HG03280 (cell line): Measurements from ENCODE around the gene PPP1R26.
"Not testable (repeated sequence)": the region's sequence is repeated elsewhere in the genome, so short reads cannot be mapped to it uniquely, and the experiment has no call there.

Experiments
- ATAC-seq: cut with Tn5 transposase; IDR thresholded peaks from one replicate; pipeline ENCODE4 v1.9.1; 2021; ENCODE audit warnings: mild to moderate bottlenecking, moderate library complexity; ENCODE audit not compliant: unreplicated experiment

The PPP1R26 gene

DNA sequence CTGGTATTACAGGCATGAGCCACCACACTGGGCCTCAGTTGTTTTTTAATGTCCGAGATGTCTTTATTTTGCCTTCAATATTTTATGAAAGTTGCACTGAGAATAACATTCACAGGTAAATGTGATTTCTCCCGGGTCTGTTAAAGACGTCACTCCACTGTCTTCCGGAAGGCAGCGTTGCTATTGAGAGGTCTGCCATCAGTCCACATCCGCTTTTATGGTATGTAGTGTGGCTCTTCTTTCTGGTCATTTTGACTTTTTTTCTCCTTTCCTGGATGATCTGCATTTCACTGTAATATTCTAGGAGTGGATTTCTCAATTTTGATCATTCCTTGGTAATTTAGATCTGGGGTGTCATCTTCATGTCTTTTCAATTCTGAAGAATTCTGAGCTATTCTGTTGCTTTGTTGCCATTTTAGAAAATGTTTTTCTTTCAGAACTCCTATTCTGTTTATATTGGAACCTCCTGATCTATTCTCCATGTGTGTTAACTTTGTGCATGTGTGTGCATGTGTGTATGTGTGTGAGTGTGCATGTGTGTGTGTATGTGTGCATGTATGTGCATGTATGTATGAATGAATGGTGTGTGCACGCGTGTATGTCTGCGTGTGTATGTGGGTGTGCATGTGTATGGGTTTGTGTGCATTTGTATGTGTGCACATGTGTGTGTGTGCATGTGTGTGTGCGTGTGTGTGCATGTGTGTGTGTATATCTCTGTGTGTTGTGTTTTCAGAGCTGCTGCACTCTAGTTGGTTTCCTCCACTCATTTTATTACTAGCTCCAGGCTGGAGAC is 39.8 kb downstream of the PPP1R26 start:
- no peak for ATAC-seq

DNA sequence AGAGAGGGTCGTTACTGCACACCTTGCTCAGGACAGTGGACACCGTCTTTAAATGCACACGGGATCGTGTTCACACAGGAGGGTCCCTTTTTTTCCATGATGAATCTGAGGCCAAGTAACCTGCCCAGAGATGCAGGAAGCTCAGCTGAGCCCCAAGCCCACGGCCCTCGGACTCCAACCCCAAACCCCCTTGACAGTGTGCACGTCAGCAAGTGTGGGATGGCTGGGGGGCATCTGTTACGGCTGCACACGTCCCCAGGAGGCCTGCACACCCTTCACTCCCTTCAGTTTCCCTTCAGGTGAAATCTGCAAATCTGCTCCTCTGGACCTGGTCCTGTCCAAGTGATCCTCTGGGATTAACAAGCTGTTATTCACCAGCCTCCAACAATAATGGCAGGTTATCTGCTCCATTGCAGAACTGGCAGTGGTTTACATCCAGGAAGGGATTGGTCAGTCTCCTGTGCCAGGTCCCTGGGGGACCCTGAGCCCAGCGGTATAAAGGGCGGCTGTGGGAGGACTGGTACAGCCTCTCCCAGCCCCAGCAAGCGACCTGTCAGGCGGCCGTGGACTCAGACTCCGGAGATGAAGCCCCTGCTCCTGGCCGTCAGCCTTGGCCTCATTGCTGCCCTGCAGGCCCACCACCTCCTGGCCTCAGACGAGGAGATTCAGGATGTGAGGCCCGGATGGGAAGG is 41.5 kb downstream of the PPP1R26 start, which contains the start of gene LCN1:
TSS of gene LCN1 (plus strand) at position 525 of the 692 bp plus-strand sequence. CDS start at position 583, 58 bp downstream.
- ATAC-seq: no peak

GRCh38 chr9:135521608-135522095 is 42.1 kb downstream of the PPP1R26 start:
- no peak for ATAC-seq

DNA sequence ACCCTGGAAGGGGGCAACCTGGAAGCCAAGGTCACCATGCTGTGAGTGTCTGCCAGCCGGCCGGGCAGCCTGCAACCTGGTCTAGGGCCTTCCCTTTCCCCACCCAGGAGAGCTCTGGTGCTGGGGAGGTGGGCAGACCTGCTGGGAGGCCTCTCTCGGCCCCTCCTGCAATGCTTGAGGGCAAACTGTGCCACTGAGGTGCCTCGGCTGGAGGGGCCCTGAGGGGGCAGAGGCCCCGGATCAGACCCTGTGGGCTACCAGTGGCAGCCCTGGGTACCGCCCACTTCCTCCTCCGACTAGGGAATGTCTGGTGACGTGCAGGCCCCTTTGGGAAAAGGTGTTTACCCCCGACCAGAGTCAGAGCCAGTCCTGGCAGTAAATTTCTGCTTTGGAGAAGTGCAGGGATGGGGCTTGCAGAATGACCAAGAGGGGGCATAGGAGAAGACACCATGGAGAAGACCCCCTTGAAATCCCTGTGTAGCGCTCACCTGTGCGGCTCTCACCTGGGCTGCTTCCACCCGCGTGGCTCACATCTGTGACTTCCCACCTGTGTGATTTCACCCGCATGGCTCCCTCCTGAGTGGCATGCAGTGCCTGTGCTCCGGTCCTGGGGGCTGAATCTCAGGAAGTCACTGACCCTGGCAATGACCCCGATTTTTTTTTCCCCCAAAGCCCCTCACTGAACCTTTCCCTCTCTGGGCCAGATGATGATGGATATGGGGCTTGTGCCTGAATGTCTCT is 42.7 kb downstream of the PPP1R26 start:
- no peak for ATAC-seq

DNA sequence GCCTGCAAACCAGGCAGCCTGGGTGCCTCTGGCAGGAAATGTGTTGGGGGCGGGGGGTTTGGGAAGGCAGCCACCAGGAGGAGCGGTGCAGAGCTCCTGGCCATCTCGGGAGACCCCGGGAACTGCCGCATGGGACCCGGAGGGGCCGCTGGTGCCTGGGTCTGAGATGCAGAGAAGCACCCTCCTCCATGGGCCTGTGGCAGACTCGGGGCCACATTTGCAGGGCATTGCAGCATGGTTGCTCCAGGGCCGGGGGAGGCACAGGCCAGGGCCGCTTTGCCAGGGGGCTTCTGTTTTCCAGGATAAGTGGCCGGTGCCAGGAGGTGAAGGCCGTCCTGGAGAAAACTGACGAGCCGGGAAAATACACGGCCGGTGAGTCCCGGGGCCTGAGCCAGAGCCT is 43.3 kb downstream of the PPP1R26 start:
- no peak for ATAC-seq

GRCh38 chr9:135523521-135524129 is 44.0 kb downstream of the PPP1R26 start:
- ATAC-seq: no peak

GRCh38 chr9:135524130-135524861 is 44.7 kb downstream of the PPP1R26 start:
- no peak for ATAC-seq

DNA sequence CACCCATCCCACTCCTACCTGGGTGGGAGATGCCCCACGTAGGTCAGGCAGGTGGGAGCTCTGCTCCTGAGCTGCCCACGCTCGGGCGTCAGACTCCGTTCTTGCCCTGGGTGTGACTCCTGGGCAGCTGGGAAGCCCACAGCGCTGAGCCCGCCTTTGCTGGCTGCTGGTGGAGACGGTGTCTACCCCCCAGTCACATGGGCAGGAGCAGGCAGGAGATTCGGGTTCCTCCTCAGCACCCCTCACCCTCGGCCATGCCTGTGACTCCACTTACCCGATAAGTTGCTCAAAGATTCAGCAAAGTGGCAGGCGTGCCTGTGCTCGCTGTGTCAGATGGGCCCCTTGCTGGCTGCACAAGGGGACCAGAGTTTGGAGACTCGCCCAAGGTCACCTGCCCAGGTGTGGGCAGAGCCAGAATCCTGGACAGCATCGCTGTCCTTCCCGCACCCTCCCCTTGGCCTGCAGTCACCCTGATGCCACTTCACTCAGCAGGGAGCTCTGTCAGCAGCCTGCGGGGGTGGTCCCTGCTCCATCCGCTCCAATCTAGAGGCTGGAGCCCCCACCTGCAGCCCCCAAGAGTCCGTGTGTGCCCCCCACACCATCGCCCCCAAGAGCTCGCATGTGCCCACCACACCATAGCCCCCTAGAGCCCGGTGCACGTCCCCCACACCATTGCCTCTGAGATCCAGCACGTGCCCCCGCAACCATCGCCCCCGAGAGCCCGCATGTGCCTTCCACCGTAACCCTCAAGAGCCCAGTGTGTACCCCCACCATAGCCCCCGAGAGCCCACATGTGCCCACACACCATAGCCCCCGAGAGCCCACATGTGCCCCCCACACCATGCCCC is 45.9 kb downstream of the PPP1R26 start:
- no peak for ATAC-seq

DNA sequence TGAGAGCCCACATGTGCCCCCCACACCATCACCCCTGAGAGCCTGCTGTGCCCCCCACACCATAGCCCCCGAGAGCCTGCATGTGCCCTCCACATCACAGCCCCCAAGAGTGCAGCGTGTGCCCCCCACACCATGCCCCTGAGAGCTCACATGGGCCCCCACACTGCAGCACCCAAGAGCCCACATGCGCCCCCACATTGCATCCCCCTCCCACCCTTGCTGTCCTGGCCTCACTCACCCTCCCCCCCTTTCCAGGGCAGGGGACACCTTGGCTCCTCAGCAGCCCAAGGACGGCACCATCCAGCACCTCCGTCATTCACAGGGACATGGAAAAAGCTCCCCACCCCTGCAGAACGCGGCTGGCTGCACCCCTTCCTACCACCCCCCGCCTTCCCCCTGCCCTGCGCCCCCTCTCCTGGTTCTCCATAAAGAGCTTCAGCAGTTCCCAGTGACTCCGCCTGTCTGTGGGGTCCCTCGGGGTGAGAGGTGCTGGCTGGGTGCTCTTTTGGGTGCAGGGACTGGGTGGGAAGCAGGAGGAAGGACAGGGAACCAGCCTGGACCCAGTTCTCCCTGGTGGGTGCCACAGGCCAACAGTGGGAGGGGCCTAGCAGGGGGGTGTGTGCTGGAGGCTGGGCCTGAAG is 46.6 kb downstream of the PPP1R26 start:
- no peak for ATAC-seq

GRCh38 chr9:135526730-135527571 is 47.4 kb downstream of the PPP1R26 start:
- no peak for ATAC-seq

GRCh38 chr9:135528842-135529435 is 49.4 kb downstream of the PPP1R26 start:
- not testable (repeated sequence) for ATAC-seq

- ATAC-seq: no peak
Observed at GRCh38 chr9:135530146-135530545, 50.6 kb downstream of the PPP1R26 start.

DNA sequence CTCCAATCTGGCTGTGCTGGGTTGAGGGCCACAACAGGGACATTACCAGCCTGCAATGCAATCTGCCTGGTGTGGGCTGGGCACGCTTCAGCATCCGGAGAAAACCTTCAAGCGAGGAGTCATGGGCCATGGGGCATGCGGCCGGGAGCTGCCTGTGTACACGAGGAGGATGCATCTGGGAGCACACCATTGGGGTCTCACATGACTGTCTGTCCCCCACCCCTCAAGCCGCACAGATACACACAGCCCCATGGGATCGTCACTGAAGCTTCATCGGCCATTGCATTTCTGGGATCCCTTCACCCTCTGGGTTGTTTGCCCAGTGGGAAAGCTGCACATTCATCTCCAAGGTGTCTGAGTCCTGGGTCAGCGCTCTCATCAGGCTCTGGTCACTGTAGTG is 51.5 kb downstream of the PPP1R26 start:
- no peak for ATAC-seq

DNA sequence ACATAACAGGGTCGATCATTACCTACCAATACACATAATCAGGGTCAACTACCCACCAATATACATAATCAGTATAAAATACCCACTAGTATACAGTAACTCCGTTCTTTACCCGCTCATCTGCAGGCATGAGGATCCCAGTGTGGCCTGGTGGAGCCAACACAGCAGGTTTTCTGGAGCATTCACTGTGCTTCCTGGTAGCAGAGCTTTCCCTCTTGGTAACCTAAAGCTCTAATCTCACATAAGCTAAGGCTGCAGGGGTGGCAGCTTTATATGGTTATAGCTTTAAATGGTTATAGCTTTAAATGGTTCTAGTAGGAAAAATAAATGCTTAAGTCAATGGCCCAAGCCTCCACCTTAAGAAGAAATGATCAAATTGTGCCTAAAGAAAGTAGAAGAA is 53.5 kb downstream of the PPP1R26 start:
- ATAC-seq: no peak

GRCh38 chr9:135533674-135534073 is 54.1 kb downstream of the PPP1R26 start:
- ATAC-seq: no peak

DNA sequence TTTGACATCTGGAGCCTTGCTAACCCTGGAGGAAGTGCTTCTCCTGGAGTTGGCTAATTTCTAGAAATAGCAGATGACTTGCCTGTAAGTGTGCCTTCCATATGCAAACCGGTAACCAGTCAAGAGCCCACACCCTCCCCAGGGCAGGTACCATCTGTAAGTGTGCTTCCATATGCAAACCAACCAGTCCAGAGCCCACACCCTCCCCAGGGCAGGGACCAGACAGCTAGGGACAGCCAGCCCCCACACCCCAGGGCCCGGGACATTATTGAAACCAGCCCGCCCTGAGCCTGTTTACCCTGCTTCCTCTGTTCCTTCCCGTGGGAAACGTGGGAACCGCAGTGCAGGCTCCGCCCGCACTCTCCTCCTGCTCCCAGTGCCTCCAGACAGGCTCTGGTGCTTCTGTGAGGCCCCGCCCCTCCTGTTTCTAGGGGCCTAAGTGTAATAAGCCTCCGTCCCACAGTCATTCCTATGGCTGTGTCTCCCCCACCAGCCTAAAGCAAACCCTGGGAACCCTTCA is 54.7 kb downstream of the PPP1R26 start:
- not testable (repeated sequence) for ATAC-seq

DNA sequence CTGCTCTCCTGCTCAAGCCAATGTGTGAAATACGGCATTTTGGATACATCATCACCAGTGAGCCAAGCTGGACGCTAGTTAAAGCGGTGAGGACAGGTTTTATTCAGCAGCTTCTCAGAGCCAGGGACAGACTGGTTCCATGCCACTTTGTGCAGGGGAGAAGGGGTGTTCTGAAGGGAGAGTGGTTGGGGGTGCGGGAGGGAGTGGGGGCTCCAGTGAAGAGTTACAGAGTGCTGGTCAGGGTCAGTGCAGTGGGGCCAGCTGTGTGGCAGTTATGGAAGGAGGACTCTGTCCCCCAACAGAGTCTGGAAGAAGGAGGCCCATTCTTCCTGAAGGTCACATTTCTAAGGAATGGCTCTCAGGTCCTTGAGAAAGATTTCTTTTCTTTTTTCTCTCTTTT is 55.2 kb downstream of the PPP1R26 start:
- ATAC-seq: not testable (repeated sequence)
